Measurements from ENCODE around the gene UGGT2.
"Not testable (repeated sequence)": the region's sequence is repeated elsewhere in the genome, so short reads cannot be mapped to it uniquely, and the experiment has no call there.

The UGGT2 gene

GRCh38 chr13:95781016-95781415, 272.2 kb downstream of the UGGT2 start:
- TF ChIP-seq CTCF (conservative IDR thresholded peaks at IDR 0.05): no peak
- H3K27ac ChIP-seq: no peak overlapping the region

- no peak for TF ChIP-seq CTCF (conservative IDR thresholded peaks at IDR 0.05)
- H3K27ac ChIP-seq: no peak overlapping the region
Measured at GRCh38 chr13:95779522-95779921, 273.7 kb downstream of the UGGT2 start.

- H3K27ac ChIP-seq: no peak overlapping the region
- no peak for TF ChIP-seq CTCF (conservative IDR thresholded peaks at IDR 0.05)
Measured at GRCh38 chr13:95771905-95772304, 281.3 kb downstream of the UGGT2 start.

- no peak for TF ChIP-seq CTCF (conservative IDR thresholded peaks at IDR 0.05)
- no peak overlapping the region for H3K27ac ChIP-seq
Measured at GRCh38 chr13:95763601-95764000, 289.6 kb downstream of the UGGT2 start.

- H3K27ac ChIP-seq: not testable (repeated sequence)
Measured at GRCh38 chr13:95762626-95763025, 290.6 kb downstream of the UGGT2 start.

- no peak for TF ChIP-seq CTCF (conservative IDR thresholded peaks at IDR 0.05)
- no peak overlapping the region for H3K27ac ChIP-seq
Measured at GRCh38 chr13:95756072-95756471, 297.1 kb downstream of the UGGT2 start.

GRCh38 chr13:95754069-95754468, 299.1 kb downstream of the UGGT2 start:
- no peak for TF ChIP-seq CTCF (conservative IDR thresholded peaks at IDR 0.05)

GRCh38 chr13:95752677-95753076, 300.5 kb downstream of the UGGT2 start:
- TF ChIP-seq CTCF (conservative IDR thresholded peaks at IDR 0.05): no peak
- H3K27ac ChIP-seq: no peak overlapping the region

More at GRCh38 chr13:95754069-95754468, 299.1 kb downstream of the UGGT2 start:
- H3K27ac ChIP-seq: no peak overlapping the region
